GM18498 (cell line): Measurements from ENCODE around the gene CD44.

ENCODE experiments used
- ATAC-seq: cut with Tn5 transposase; IDR thresholded peaks from one replicate; pipeline ENCODE4 v1.9.1; 2021; ENCODE audit warnings: mild to moderate bottlenecking, moderate library complexity; ENCODE audit not compliant: unreplicated experiment

Gene CD44

DNA sequence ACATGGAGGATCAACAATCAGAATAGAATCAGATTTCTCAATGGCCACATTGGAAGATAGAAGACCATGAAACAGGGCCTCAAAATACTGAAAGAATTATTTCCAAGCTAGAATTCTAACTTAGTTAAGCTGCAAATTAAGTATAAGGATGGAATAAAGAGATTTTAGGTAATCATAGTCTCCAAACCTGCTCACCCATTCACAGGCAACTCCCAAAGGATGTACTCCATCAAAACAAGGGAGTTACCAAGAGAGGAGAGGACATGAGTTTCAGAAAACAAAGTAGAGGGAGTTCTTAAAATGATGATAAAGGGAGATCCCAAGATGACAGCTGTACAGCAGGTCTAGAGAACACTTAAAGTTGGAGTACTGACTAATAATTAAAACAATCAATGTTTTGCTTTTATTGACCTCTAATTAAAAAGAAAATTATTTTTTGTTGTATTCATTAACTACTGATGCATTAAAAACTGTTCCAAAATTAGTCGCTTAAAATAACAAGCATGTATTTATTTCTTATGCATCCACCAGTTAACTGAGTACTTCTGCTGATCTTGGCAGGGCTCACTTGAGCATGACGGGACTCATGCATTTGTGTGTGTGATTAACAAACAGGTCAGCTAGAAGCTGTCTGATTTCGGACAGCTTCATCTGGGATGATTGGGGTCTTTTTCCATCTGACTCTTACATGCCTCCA is 95.6 kb downstream of the CD44 start:
- ATAC-seq: no peak

DNA sequence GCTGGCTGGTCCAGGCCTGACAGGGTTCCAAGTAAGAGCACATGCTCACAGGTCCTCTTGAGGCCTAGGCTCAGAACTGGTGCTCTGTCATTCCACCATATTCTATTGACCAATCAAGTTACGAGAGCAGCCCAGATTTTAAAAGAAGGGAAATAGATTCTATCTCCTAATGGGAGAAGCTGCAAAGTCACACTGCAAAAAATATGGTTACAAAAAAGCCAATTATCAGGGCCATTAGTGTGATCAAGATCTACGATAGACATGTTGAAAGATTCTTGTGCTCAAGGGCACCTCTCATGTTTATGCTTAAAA is 96.1 kb downstream of the CD44 start:
- no peak for ATAC-seq

DNA sequence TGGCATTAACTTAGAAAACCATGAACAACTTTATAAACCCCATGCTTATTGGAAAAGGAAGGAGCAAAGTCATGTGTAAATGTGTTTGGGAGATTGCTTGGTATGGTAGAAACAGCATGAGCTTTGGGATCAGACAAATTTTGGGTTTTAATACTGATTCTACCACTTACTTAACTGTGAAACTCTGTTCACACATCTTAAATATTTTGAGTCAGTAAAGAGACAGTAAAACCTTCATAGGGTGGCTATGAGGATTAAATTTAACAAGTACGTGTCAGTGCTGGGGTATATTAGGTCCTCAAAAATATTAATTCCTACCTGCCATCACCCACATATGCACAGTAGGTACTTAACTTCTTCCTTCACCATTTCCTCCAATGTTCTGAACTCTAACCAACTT is 96.5 kb downstream of the CD44 start:
- no peak for ATAC-seq

DNA sequence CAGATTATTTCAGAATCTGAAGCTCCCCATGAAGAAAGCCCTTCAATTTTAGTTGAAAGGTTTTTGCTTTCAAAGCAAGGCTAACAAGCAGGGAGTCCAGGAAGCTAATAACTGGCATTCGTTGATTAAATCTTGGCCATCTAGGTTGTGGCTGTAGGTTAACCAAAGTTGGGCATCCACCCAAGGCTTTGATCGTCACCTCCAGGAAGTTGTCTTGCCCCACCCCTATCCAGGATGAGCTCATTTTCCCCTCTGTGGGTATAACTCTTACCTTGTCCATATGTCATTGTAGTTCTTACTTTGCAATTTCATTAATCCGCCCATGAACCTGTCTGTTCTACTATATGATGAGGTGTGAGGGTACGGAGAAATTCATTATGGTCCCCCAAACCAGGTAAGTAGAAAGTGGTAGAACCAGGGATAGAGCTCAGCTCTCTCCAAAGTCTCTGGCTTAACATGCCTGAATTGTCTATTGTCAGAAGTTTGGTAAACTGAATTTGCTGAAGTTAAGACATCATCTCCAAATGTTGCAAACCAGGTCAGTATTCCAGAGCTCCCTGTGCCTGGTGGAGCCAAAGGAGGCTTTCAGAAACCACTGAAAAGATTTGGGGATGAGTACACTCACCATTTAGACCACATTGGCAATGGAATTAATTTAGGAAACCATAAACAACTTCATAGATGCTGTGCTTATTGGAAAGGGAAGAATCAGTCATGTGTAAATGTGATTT is 97.1 kb downstream of the CD44 start:
- ATAC-seq: no peak

DNA sequence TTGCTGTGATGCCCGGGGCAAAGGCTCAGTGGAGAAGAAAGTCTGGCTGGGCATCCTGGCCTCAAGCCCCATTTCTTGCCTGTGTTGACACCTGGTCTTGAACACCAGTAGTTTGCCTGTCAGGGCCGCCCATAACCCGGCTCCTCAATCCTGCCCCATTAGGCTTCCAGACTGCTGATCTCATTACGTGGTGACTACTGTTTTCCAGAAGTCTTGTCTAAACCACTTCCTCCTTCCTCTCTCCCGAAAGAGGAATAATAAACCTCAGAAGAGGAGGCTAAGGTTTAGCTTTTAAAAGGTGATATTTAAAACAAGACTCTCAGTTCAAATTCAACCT is 97.7 kb downstream of the CD44 start:
- ATAC-seq: no peak

DNA sequence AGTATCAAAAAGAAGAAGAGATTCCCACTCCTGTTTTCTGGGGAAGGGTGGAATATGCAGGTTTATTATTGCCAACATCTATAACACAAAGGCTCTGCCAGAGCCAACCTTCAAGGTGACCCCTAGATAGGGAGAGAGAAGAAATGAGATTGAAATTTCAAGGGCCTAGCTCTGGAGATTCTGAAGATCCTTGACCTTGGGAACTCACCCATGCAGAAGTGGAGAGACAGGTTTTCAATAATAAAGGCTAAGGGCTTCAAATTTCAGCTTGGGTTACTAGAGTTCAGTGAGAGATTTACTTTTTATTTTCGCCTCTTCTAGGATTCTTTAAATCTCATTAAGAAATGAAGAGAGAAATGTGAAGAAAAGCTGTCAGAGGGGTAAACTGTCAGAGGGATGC is 98.4 kb downstream of the CD44 start:
- ATAC-seq: no peak

DNA sequence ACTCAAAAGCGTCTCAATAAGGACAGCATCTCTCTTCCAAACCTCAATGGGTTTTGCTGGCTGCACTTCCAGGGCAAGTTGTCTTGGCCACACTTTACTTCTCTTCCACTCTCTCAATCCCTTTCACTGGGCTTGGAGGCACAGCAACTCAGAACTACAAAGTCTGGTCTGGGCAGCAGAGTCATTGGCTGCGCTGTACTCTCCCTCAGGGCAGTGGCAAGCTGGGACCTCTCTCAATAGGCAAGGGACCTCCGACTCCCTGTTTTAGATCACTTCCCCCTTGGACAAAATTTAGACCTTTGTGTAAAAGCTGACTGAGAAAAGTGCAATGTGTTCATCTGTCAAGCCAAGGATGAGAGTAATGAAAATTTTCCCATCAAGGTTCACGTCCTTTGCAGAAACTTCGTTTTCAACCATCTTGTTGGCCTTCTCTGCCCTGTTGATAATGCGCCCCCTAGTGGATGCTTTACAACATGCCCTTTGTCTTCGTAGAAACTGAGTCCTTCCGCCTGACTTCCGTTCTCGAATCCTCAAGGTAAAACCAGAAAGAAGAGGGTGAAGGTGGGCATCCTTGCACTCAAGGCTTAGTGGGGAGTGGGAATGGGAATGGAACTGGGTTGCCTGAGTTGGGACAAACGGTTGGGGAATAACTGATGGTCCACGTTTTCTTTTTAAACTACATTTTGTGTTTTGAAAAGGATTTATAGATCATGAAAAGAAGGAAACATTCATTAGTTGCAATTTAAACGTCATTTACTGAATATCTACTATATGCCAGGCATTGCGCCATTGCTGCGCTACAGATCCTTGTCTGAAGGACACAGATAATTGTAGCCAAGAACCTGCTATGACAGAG is 99.1 kb downstream of the CD44 start:
- ATAC-seq: no peak

DNA sequence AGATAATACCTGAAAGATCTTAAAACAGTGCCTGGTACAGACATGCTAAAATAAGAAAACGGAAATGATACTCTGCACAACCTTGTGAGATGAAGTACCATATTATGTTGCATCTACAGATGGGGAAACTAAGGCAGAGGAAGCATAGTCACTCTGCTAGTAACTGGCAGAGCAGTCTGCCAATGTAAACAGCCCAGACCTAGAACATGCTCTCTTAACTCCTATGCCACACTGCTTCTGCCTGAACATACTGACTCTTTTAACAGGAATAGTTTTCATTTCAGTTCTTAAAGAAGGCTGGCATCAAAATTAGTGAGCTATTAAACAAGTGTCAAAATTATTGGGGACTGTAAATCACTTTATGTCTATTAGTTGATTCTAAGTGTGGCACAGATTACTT is 99.9 kb downstream of the CD44 start:
- ATAC-seq: no peak

DNA sequence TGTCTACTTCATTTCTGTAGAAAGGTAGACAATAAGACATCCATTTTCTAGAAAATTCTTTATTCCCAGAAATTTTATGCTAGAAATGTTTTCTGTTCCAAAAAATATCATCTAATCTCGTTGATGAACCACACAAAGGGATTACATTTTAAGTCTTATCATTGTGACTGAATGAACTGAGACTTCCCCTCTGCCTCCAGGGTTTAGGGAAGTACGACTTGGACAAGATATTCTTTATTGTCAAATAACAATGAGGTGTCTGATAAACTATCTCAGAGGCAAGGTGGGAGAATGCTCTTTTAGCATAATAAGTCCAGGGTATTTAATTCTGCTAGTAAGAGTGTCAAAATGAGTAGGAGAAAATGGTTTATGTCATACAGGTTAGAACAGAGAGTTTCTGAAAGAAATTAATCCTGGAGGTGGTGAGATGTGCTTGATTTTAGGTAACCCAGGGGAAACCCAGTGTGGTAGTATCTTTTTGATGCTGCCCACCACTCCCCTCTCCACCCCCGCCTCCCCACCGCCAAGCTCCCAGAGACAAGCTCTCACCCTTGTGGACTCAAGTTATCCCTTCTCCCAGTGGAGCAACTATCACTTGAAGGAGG is 100.6 kb downstream of the CD44 start:
- ATAC-seq: no peak

DNA sequence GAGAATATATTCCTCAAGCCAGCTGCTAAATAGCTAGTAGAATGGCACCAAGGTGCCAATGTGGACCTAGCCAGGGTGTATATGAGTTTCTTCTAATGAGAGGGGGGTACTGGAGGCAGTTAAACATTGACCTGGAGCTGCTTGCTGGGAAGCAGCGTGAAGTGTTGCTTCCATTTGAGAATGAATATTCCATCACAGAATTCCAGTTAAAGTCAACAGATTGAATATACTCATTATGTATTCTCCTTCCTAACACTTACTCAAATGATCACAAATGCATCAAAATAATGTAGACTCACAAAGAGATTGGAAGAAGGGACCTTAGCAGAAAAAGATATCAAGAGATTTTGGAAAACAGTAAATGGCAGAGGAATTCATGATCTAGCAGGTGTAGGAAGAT is 102.1 kb downstream of the CD44 start:
- no peak for ATAC-seq

DNA sequence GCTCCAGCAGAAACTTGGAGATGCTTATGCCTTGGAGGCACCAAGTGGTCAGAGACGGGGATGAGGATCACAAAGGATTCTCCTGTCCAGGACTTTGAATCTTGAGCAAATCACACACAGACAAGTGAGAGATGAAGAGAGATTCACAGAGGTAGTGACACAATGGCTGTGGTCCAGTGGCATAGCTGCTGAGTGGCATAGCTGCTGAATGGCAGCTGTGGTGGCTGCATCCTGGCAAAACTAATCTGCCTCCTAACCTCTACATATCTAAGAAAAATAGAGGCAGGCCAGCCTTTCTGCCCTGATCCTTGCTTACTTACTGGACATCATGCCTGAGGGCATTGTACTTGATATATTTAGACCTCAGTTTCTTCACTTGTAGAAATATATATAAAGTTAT is 102.6 kb downstream of the CD44 start:
- no peak for ATAC-seq

DNA sequence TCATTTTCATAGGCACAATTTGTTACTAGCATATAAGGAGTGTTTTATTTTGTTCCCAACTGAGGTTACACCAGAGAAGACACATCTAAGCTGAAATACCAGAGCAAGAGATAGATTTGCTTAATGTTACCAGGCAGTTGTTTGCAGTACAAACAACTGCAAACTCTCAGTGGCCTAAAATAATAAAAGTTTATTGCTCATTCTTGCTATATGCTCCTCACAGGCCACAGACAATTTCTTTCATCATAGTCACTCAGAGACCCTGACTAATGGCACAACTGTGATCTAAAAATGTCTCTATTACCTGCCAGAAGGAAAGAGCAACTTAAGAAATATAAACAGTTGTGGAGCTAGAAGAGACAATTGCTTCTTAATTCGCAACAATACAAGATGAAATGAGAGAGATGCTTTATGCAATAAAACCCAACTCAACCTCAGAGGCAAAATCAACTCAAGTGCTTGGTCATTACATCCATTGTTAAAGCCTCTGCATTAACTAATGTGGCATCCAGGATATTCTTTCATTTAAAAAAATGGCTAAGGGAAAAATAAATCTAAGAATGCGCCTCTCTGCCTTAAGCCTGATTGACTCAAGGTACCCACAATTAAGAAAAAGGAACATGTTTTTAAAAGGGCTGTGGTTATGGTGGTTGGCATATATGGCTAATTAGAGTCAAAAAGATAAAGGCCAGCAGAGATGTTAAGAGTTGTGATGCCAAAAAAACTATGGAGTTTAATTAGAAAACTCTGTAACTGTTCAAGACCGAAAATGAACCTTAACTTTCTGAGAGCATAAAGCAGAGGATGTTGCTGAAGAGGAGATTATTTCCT is 103.7 kb downstream of the CD44 start:
- ATAC-seq: no peak

DNA sequence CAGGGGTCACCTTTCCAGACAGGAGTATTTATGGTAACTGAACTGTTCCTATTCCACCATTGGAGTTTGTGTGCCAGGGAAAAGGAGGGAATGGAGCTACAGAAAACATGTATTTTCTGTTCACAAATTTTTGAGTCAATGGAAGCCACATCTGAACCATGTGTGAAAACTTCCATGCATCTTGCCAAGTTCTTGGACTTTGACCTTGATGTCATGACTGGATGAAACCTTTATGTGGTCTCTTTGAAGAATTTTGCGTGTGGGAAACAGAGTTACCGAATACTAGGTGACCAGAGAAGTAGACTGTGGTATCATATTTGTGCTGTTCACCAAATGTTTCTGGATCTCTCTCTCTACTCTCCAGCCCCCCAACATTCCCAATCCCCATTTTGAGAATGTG is 104.8 kb downstream of the CD44 start:
- ATAC-seq: no peak

DNA sequence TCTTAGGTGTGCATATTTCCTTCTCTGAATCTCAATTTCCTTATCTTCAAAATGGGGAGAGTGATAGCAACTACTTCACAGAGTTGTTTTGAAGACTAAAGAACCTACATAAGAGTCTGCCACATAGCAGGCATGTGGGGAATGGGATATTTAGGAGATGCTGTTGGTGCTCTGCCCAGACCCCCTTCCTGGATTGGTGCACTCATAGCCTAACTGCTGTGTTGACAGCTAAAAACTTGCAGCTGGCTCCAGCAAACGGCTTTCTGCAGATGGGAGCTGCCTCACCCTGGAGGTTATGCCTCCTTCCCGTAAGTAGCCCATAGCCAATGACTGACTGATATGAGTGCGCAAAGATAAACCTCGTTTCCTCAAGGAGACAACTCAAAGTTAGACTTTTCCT is 106.1 kb downstream of the CD44 start:
- ATAC-seq: no peak

DNA sequence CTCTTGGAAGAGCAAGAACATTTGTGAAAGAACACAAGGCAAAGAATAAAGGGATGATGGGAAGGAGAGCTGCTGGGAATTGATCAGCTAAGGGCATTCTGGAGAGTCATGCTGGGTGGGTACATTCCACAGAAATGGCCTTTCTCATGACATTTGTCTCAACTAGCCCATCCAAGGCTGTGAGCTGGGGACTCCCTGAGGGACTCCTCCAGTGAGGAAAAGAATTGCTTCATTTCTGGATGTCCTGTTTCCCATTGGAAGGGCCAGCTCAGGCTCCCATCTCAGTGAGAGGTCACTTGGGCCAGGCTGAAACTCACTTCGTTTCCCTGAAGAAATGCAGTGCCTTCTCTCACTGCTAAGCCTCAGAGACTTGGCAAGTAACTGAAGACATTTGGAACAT is 106.8 kb downstream of the CD44 start:
- ATAC-seq: no peak

DNA sequence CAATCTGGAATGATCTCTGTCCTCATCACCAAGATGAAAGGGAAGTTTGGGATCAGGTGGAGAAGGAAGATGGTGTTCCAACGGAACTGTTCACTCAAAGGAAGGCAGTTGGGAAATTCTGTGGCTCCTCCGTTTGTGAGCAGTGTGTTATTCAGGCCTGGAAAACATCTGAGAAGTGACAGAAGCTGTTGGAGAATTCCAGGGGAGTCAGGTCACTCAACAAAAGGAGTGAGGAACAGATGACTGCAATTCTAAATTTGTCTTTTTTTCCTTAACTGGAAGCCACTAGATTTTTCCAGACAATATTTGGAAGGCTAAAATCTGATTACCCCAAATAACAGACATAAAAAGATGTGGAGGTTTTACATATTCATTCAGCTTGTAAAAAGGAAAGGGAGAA is 107.8 kb downstream of the CD44 start:
- ATAC-seq: no peak

DNA sequence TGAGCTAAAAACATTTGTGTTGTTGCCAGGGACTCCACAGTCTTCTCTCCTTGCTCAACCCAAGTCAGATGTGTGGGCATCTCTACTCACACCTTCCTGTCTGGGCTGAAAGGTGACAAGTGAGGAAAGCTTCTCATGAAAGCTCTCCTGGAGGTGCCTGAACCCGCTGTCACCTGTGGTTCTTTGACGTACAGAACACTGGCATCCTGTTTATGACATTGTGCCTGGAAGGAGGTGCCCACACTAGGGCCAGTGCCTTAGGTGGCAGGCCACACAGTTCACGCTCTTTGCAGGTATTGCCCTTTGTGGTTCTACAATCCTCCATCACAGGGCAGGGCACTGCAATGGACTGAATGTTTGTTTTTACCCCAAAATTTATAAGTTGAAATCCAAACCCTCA is 108.5 kb downstream of the CD44 start:
- no peak for ATAC-seq

DNA sequence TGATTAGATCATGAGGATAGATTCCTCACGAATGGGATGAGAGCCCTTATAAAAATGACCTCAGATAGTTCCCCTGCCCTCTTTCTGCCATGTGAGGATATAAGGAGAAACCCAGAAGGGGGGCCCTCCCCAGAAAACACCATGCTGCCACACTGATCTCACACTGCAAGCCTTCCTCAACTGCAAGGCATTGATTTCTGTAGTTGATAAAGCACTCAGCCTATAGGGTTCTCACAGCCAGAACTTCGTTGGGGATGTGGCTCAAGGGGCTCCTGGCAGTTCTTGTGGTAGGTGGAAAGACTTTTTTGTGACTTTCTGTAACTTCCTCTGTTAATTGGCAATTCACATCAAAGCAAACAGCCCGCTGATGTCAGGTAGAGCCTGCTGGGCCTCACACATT is 108.9 kb downstream of the CD44 start:
- no peak for ATAC-seq

DNA sequence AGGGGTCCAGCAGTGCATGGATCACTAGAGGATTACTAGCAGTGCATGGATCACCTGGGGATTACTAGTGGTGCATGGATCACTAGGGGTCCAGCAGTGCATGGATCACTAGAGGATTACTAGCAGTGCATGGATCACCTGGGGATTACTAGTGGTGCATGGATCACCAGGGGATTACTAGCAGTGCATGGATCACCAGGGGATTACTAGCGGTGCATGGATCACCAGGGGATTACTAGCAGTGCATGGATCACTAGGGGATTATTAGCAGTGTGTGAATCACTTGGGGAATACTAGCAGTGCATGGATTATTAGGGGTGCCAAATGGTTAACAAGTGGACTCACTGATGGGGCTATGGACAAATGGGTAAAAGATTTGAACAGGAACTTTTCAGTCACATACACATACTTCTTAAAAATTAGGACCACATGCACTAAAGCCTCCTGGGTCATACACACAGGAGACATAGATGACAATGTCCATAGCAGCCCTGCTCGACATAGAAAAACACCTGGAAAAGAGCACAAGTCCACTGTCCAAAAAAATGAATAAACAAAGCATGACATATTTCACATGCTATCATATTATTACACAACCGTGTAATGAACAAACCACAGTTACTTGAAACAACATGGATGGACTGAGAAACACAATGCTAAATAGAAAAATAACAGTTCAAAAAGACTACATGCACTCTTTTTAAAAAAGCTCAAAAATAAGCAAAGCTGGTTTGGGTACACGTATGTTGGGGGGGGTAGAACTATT is 109.8 kb downstream of the CD44 start:
- ATAC-seq: no peak

DNA sequence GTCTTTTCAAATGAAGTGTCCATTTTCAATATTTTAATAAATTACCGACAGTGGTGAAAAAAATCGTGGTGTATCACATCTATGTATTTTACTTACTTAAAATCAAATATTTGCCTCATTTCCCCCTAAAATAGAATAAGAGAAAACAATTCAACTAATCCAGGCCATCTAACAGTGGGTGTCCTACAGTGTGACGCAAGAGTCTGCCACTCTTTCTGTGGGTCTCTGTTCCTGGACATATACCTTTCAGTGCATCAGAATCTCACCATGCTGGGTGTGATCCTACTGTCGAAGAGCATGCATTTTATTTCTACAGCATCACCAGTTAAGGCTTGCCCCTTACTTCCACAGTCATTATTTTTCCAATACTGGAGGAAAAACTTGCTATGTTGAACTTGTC is 111.2 kb downstream of the CD44 start:
- no peak for ATAC-seq
